Activated naive CD4-positive, alpha-beta T cell (primary cell): Measurements from ENCODE around the gene KRT16.
"Not testable (repeated sequence)": the region's sequence is repeated elsewhere in the genome, so short reads cannot be mapped to it uniquely, and the experiment has no call there.

Experiments
- DNase-seq, 4 experiments: peaks; one replicate each; lab custom pipeline; 2025; lab: John Stamatoyannopoulos, UW

The KRT16 gene

GRCh38 chr17:41628073-41628370, 15.5 kb upstream of the KRT16 start:
- DNase-seq: not testable (repeated sequence)

DNA sequence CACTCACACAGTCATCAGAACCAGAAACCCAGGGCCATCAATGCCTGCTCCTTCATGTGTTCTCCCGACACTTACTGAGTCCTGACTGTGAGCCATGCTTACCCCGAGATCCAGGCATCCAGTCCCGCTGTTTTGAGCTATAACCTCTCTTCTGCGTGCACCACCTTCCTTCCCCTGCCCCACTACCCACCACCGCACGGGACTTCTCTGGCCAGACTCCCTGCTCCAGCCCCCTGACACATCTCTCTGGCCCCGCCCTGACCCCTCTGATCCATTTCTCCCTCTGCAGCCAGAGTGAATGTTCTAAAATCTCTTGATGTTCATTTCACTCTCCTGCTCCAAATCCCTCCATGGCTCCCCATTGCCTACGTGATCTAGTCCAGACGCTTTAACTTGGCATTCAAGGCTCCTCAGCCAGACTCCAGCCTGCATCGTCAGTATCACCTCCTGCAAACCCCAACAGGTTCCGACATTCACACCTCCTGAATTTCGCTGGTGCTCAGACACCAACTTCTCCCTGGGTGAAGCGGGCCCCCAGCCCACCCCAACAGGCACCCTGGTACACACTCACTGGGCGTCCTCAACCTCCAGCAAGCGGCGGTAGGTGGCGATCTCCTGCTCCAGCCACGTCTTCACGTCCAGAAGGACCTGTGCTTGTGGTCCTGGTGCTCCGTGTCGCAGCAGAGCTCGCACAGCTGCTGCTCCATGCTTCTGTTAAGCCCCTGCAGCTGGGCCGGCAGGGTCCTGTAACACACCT, 14.9 kb upstream of the KRT16 start:
- DNase-seq: no peak

- DNase-seq: not testable (repeated sequence)
These were observed 14.3 kb upstream of the KRT16 start for GRCh38 chr17:41626914-41627295.

DNA sequence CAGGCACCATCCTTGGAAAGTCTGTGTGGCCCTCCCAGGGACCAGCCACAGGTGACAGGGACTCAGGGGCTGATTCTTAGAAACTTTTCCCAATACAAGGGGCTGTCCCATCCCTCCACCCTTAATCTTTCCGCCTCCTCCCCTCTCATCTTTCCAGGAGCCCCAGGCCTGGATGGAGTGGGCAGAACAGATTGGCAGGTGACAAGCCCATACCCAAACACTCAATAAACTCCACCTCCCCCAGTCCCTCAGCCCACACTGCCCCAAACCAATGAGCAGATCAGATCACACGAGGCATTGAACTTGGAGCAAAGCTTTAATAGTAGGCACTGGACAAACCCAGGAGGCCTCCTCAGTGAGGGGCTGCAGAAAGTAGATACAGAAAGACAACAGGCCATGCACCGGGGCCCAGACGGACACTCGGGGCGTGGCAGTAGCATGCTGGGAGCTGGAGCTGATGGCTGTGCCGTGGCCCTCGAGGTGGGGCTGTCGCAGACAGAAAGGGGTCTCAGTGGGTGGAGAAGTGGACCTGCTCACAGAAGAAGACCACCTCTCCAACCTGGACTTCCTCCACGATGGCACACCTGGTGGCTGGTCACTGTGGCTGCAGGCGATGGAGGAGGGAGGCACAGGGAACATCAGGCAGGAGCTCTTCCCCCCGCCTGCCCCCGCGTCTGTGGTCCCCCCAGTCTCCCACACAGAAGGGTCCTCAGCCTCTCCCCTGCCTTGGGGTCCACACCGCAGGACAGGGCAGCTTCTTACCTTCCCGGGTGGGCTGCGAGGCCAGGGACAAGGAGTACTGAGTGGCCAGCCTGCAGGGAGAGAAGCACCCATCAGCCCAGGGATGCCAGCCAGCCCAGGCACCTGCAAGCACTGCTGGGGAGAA, 13.7 kb upstream of the KRT16 start:
- not testable (repeated sequence) for DNase-seq

GRCh38 chr17:41625602-41626001, 13.0 kb upstream of the KRT16 start:
- no peak for DNase-seq

- no peak for DNase-seq
These were observed 11.9 kb upstream of the KRT16 start, which contains the start of gene KRT17 for GRCh38 chr17:41624208-41625101. Gene KRT17, minus strand, starts transcription at chr17:41624575. Its CDS starts 66 bp downstream, at chr17:41624509.

GRCh38 chr17:41623184-41623861, 10.8 kb upstream of the KRT16 start:
- not testable (repeated sequence) for DNase-seq

DNA sequence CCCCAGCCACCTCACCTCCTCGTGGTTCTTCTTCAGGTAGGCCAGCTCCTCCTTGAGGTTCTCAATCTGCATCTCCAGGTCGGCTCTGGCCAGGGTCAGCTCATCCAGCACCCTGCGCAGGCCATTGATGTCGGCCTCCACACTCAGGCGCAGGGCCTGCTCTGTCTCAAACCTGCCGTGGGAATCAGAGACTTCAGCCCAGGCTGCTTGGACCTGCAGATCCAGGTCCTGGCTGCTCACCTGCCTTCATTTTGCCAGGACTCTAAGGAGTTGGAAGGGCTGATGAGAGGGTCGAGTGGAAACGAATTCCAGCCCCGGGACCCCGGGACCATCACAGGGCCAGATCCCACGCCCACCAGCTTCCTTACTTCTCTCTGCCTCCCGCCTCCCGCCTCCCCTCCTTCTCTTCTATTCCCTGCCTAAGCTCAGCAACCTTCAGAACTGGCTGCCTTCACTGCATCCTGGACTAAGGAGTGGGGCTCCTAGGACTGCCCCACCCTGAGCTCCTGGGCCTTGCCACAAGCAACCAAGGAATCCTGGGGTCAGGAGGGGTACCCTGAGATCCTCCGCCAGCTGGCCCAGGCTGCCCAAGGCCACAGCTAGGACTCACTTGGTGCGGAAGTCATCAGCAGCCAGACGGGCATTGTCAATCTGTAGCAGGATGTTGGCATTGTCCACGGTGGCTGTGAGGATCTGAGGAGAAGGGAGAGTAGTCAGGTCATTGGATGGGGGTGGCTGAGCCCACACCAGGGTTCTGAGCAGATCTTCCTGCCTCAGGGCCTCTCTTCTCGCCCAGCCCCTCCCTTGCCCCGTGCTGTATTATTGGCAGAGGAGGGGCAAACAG, 10.0 kb upstream of the KRT16 start:
- DNase-seq: not testable (repeated sequence)

DNA sequence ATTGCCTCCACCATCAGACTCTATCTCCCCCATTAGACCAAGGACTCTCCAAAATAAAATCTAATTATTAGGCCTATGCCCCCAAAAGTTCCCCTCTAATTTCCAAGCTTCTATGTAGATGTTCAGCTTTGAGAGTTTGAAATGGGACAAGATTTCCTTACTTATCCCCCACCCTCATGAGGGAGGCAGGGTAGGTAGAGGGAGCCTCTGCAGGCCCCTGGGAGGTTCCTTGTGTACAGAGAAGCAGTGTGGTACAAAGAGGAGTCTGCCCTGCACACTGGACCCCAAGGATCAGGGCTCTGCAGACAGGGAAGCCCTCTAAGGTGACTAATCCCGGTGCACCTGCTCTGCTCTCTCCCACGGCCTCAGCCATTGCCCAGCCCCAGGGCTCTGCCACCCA, 9.3 kb upstream of the KRT16 start:
- no peak for DNase-seq

DNA sequence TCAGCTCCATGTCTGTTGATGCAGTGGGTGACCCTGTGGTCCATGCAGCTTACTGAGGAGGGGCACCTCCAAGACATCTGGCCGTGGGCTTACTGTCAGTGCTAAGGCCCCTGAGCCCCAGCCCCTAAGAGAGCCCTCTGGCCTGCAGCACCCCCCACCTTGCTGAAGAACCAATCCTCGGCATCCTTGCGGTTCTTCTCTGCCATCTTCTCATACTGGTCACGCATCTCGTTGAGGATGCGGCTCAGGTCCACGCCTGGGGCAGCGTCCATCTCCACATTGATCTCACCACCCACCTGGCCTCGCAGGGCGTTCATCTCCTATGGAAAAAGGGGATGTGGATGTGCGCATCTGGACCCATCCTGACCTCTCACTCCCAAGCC, 8.9 kb upstream of the KRT16 start:
- not testable (repeated sequence) for DNase-seq

DNA sequence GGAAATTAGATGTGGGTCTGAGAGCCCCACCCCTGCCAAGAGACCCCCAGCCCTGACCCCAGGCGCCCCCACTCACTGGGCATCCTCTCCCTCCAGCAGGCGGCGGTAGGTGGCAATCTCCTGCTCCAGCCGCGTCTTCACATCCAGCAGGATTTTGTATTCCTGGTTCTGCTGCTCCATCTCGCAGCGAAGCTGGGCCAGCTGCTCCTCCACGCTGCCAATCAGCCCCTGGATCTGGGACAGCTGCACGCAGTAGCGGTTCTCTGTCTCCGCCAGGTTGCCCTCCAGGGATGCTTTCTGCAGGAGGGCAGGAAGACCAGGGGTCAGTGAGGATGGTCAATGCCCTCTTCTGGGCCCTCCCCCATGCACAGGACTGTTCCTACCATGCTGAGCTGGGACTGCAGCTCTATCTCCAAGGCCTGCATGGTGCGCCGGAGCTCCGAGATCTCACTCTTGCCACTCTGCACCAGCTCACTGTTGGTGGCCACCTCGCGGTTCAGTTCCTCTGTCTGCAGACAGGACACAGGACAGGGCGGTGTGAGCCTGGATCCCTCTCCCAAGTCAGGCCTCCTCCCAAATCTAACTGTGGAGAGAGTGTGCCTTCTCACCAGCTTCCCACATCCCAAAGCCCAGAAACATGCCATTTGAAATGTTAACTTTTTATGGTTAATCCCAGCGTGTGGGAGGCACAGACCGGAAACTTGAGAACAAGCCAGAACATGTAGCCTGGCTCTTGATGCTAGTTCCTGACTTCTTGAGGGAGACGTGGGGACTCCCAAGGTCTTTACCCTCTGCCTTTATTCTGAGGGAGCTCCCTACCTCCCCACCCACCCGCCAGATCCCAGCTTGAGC, 8.2 kb upstream of the KRT16 start:
- DNase-seq: no peak

DNA sequence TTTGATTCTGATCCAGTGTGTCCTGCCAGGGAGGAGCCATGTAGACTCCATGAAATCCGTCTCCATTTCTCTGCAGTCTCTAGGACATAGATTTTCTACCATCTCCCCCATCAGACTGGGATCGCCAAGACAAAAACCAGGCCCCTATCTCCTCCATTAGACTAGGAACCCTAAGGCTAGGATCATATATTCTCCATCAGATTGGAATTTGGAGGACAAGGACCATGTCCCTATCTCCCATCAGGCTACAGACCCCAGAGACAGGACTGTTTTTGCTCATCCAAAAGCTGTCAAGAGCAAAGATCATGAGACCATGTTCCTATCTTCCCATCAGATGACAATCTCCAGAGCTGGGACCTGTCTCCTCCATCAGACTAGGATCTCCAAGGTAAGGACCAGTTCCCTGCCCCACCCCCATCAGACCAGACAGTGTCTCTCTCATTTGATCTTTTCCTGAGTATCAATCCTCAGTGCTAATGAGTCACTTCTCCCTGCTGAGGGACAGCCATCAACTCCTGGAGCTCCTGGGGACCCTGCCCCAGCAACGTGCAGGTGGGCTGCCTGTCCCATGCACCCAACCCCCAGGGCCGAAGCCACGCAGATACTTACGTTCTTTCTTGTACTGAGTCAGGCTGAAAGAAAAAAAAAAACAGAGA, 7.5 kb upstream of the KRT16 start:
- not testable (repeated sequence) for DNase-seq

DNA sequence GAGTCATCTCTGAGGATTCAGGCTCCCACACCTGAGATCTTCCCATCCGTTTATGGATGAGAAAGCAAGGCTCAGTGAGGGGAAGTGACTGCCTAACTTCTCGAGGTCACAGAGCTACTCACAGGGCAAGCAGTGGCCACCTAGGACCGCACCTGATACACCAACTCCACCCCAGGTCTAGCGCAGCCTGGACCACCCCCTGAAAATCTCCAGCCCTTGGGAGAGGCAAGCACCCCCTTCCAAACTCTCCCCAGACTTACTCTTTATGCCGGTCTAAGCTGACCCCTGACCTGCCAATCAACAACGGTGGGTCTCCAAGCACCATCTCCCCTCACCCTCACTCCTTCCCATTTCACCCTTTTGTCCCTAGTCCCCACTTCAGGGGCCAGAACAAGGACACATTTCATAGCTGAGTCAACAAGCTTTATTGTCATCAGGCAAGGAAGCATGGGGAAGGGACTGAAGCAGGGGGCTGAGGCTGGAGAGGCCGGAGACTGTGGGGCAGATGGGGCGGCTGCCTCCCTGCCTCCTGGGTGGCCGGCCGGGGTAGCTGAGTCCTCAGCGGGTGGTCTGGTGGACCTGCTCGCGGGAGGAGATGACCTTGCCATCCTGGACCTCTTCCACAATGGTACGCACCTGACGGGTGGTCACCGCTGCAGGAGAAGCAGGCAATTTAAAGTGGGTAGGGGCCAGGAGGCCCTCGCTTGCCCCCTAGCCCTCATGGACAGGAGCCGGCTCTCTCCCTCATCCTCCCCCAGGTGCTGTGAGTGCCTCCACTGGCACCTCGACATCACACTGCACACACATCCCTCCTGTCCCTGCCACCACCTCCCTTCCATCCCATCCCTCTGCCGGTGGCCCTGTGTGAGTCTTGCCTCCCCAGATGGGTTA, 6.7 kb upstream of the KRT16 start:
- DNase-seq: no peak

DNA sequence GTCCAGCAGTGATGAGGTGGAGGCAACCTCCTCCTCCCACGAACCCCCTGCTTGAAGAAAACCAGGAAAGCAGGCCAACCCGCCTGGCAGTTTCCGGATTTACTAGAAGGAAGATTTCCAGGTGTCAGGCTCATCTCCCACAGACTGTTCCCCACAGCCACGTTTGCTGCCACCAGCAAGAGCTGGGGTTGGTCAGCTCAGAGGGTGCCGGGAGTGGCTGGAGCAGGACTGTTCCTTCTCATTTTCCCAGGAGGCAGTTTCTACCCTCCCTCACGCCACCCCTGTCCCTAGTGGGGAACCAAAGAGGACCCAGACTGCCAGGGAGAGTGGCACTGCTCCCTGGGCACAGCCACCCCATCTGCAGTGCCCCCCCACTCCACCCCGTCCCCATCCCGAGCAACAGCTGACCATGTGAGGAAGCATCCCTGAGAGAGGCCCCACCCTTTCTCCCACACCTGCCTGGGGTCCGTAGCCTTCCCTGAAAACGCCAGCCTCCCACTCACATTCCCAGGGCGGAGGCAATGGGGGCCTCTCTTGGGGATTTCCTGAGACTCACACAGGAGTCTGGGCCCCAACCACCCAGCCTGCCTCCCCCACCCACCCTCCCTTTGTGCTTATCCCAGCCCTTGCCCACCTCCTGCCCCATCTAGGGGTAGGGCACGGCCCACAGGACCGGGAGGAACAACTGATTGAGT, 5.9 kb upstream of the KRT16 start:
- DNase-seq: no peak

- DNase-seq: no peak
These were observed 5.1 kb upstream of the KRT16 start for GRCh38 chr17:41617698-41618097.

DNA sequence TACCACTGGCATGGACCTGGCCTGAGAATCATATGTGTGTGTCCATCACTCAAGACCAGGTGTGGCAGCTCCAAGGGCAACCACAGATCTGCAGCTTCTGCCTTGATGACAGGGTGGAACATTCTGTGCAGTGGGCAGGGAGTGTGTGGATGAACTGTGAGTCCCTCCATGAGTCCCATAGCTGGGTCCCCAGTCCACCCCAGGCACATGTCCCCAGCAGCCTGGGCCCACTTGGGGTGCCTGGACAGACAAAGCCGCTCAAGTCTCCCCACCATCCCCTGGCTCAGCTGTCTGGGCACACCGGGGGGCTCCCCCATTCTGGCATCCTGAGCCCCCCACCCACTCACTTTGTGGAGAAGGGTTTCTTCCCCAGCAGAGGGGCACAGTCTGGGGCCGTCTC, 4.6 kb upstream of the KRT16 start:
- DNase-seq: no peak

- DNase-seq: not testable (repeated sequence)
These were observed 3.9 kb upstream of the KRT16 start for GRCh38 chr17:41616486-41616885.

GRCh38 chr17:41615454-41615853, 2.9 kb upstream of the KRT16 start:
- no peak for DNase-seq
